Lung (tissue), 16 donors: ENCODE data around the gene DDX28. TPM values are rescaled to one million over a fixed set of nuclear protein-coding genes. Genes with fewer than 3 reads are reported as not detected.

Experiments used
- ATAC-seq: fragments of 200-7000 bp; cut with Tn5 transposase; one replicate; pipeline ENCODE4 v1.9.1; 2020; ENCODE audit warnings: moderate number of reproducible peaks; ENCODE audit not compliant: insufficient read depth, low FRiP score
- DNase-seq, 3 donors: peaks; one replicate each; pipeline ENCODE4 v3.0.0-alpha.2; 2013 to 2017
- H3K27ac ChIP-seq, 2 donors: one replicate each; pipeline ENCODE4 v1.5.1; 2013; ENCODE audit warnings: mild to moderate bottlenecking in 2 of 2, moderate library complexity in 2 of 2, control low read depth in 1 of 2, inconsistent platforms in 1 of 2, low read depth in 1 of 2, low read length in 1 of 2
- H3K27me3 ChIP-seq, 3 donors: one replicate each; pipeline ENCODE4 v1.5.1; 2013; ENCODE audit warnings: low read length in 2 of 3; ENCODE audit not compliant: control insufficient read depth in 3 of 3, insufficient read depth in 3 of 3
- H3K36me3 ChIP-seq, 4 donors: one replicate each; pipeline ENCODE4 v1.5.1; 2013; ENCODE audit warnings: low read length in 4 of 4, mild to moderate bottlenecking in 1 of 4, moderate library complexity in 1 of 4; ENCODE audit not compliant: control insufficient read depth in 4 of 4, insufficient read depth in 4 of 4
- H3K4me1 ChIP-seq, 5 donors: one replicate each; pipeline ENCODE4 v1.5.1; 2013; ENCODE audit warnings: low read length in 5 of 5, mild to moderate bottlenecking in 2 of 5, moderate library complexity in 1 of 5; ENCODE audit not compliant: control insufficient read depth in 5 of 5, insufficient read depth in 5 of 5
- H3K4me3 ChIP-seq: one replicate; pipeline ENCODE4 v1.5.1; 2013; ENCODE audit warnings: mild to moderate bottlenecking, control low read depth, moderate library complexity
- H3K9ac ChIP-seq, 2 donors: one replicate each; pipeline ENCODE4 v1.5.1; 2013; ENCODE audit warnings: low read length in 2 of 2, control low read depth in 1 of 2; ENCODE audit not compliant: insufficient read depth in 1 of 2
- H3K9me3 ChIP-seq, 4 donors: one replicate each; pipeline ENCODE4 v1.5.1; 2013; ENCODE audit warnings: low read length in 3 of 4, mild to moderate bottlenecking in 1 of 4, moderate library complexity in 1 of 4; ENCODE audit not compliant: control insufficient read depth in 4 of 4, insufficient read depth in 3 of 4
- CTCF ChIP-seq: IDR thresholded peaks from 2 replicates; pipeline ENCODE4 v1.5.1; 2012; ENCODE audit warnings: mild to moderate bottlenecking; ENCODE audit errors: control extremely low read depth, extremely low read depth
- WGBS, 2 donors: extraction: QIAGEN DNeasy Blood & Tissue Kit; methylation state at CpG; one replicate each; pipeline ENCODE4 v1.1.7; 2013; 5-methylcytosine and 5-hydroxymethylcytosine counted together
- long read RNA-seq, 5 donors: transcript quantifications; one replicate each; lab custom pipeline, GENCODE V29; 2026
- polyA plus RNA-seq, 2 donors: library from polyadenylated mRNA; stranded (reverse); fragments of 200-250 nt; gene quantifications; one replicate each; pipeline ENCODE4 v1.2.1, GENCODE V29; 2013
- total RNA-seq, 2 donors: library from RNA; depleted of rRNA in 1 of 2; stranded (reverse); fragments of >200 nt in 1 of 2; gene quantifications; one replicate each; pipeline ENCODE4 v1.2.1, GENCODE V29; 2014 to 2021
- donor health status: control.
- donor health status: control.
- donor health status: Bipolar disorder and iron deficiency.
- donor health status: healthy.
- donor health status: DM: yes; HTN: yes; CAD: no.

The DDX28 gene
- total RNA-seq (10 to 100 TPM in 1 of 2 donors, 1 to 10 TPM in 1; 6.6 to 12.5 TPM), polyA plus RNA-seq (10 to 100 TPM in 1 of 2 donors, 1 to 10 TPM in 1; 9.4 to 14.5 TPM)
- long read RNA-seq, donor 1, transcript DDX28-201 (1 exons, 2,169 nt): major isoform, 9 of 9 reads
- long read RNA-seq, donor 1, partial matches to known transcripts: 0 of 9 reads
- long read RNA-seq, donor 1, other reads (novel, unspliced or antisense): 0 of 9 reads
- long read RNA-seq, donor 2, transcript DDX28-201 (1 exons, 2,169 nt): major isoform, 7 of 7 reads
- long read RNA-seq, donor 2, partial matches to known transcripts: 0 of 7 reads
- long read RNA-seq, donor 2, other reads (novel, unspliced or antisense): 0 of 7 reads
- long read RNA-seq, donor 3, partial matches to known transcripts: 0 of 4 reads
- long read RNA-seq, donor 3, other reads (novel, unspliced or antisense): 0 of 4 reads
- long read RNA-seq, donor 4, partial matches to known transcripts: 0 of 2 reads
- long read RNA-seq, donor 4, other reads (novel, unspliced or antisense): 0 of 2 reads
- long read RNA-seq, donor 5, transcript DDX28-201 (1 exons, 2,169 nt): major isoform, 7 of 7 reads
- long read RNA-seq, donor 5, partial matches to known transcripts: 0 of 7 reads
- long read RNA-seq, donor 5, other reads (novel, unspliced or antisense): 0 of 7 reads

- peak within 1 kb of the TSS; percentile 80 to 87 for H3K9ac ChIP-seq
- TF ChIP-seq CTCF: peak; percentile 1
- peak within 1 kb of the TSS; percentile 98 for H3K4me3 ChIP-seq
- no peaks in the 10 kb centered on the region for H3K27me3 ChIP-seq
- DNase-seq (peak; percentile 93 to 97 (median 94)), ATAC-seq (peak; percentile 99)
- H3K4me1 ChIP-seq: peaks cover 7 to 16% (median 9%) of the 10 kb centered on the region in 5 donors
- peak within 1 kb of the TSS; percentile 73 to 74 for H3K27ac ChIP-seq
- no peaks in the 10 kb centered on the region for H3K9me3 ChIP-seq
- H3K36me3 ChIP-seq: peaks cover 0 to 16% (median 7%) of the 10 kb centered on the region in 4 donors
- 0% methylated on average over 70 to 84 of the region's 84 CpGs for WGBS, 2 donors
Measured at GRCh38 chr16:68022728-68023537, at the start of gene DDX28, which contains the start of gene DUS2. TSS of gene DDX28 (minus strand) at chr16:68023232. CDS start at chr16:68023202, 30 bp downstream. TSS of gene DUS2 (plus strand) at chr16:68023284. CDS start at chr16:68038024, 14,740 bp downstream.

GRCh38 chr16:68072038-68072695, 49.1 kb upstream of the DDX28 start:
- no peak for DNase-seq

More at GRCh38 chr16:68072038-68072695, 49.1 kb upstream of the DDX28 start:
- no peak for TF ChIP-seq CTCF
- Histone ChIP-seq H3K4me1 (peaks cover 0 to 19% (median 0%) of the 10 kb centered on the region in 5 donors), H3K27me3 (no peaks in the 10 kb centered on the region), H3K9me3 (no peaks in the 10 kb centered on the region), H3K9ac (no peak overlapping the region), H3K4me3 (no peak overlapping the region), H3K27ac (peak overlapping the region in 1 of 2 donors; percentile 20), H3K36me3 (peaks cover 4 to 39% (median 26%) of the 10 kb centered on the region in 4 donors)
- 76 to 79% methylated on average over 9 of the region's 9 CpGs for WGBS, 2 donors
- peak; percentile 42 for ATAC-seq
